DMS79 treated with DMSO at 0.1 percent for 48 hours (cell line): ENCODE data around the gene NEU2.
"Not testable (repeated sequence)": the region's sequence is repeated elsewhere in the genome, so short reads cannot be mapped to it uniquely, and the experiment has no call there.

Experiments
- DNase-seq: peaks from one replicate; lab custom pipeline; 2025; lab: John Stamatoyannopoulos, UW

Gene NEU2

GRCh38 chr2:233010569-233011267 lies 21.8 kb upstream of the NEU2 start:
- no peak for DNase-seq

GRCh38 chr2:233011268-233011650 lies 21.2 kb upstream of the NEU2 start:
- no peak for DNase-seq

- DNase-seq = no peak
Observed at GRCh38 chr2:233011702-233012131, 20.8 kb upstream of the NEU2 start.

- DNase-seq = no peak
Observed at GRCh38 chr2:233012301-233012971, 20.0 kb upstream of the NEU2 start.

- no peak for DNase-seq
Observed at GRCh38 chr2:233013027-233013461, 19.4 kb upstream of the NEU2 start, which contains the start of gene NGEF. NGEF (minus strand) TSS chr2:233013256; CDS start chr2:232974890, 38,366 bp downstream.

GRCh38 chr2:233013650-233014049 lies 18.8 kb upstream of the NEU2 start:
- no peak for DNase-seq

GRCh38 chr2:233015019-233015645 lies 17.3 kb upstream of the NEU2 start:
- no peak for DNase-seq

GRCh38 chr2:233017947-233018346 lies 14.5 kb upstream of the NEU2 start:
- no peak for DNase-seq

- DNase-seq = not testable (repeated sequence)
Observed at GRCh38 chr2:233019610-233020009, 12.9 kb upstream of the NEU2 start.

GRCh38 chr2:233020454-233020853 lies 12.0 kb upstream of the NEU2 start:
- DNase-seq = no peak

- no peak for DNase-seq
Observed at GRCh38 chr2:233021771-233022170, 10.7 kb upstream of the NEU2 start.

GRCh38 chr2:233022561-233022960 lies 9.9 kb upstream of the NEU2 start:
- no peak for DNase-seq

- no peak for DNase-seq
Observed at GRCh38 chr2:233023007-233023760, 9.3 kb upstream of the NEU2 start.

- DNase-seq = no peak
Observed at GRCh38 chr2:233023761-233024410, 8.6 kb upstream of the NEU2 start.

GRCh38 chr2:233025706-233026105 lies 6.8 kb upstream of the NEU2 start:
- no peak for DNase-seq

- DNase-seq = no peak
Observed at GRCh38 chr2:233026198-233026813, 6.2 kb upstream of the NEU2 start.

- no peak for DNase-seq
Observed at GRCh38 chr2:233029321-233029720, 3.2 kb upstream of the NEU2 start.

- no peak for DNase-seq
Observed at GRCh38 chr2:233031556-233032500, 644 bp upstream of the NEU2 start.

GRCh38 chr2:233033672-233034071 lies 1.2 kb downstream of the NEU2 start:
- no peak for DNase-seq
